SK-N-SH treated with all-trans-retinoic acid at 6 μM for 48 hours (cell line): ENCODE results near the gene ERG.

ENCODE experiments used
- ATAC-seq: fragments of 200-7000 bp; cut with Tn5 transposase; 3 replicates; pipeline ENCODE4 v1.9.1; 2020; ENCODE audit warnings: mild to moderate bottlenecking, moderate library complexity
- ARNTL ChIP-seq: fragments of 450-650 bp; formaldehyde crosslinking; IDR thresholded peaks from 2 replicates; pipeline ENCODE4 v1.5.0; 2020; ENCODE audit warnings: low read depth, mild to moderate bottlenecking, moderate library complexity, borderline replicate concordance
- BACH2 ChIP-seq: fragments of 250-450 bp; sonication (Bioruptor Pico); IDR thresholded peaks from 2 replicates; pipeline ENCODE4 v1.9.0; 2021; ENCODE audit warnings: mild to moderate bottlenecking, borderline replicate concordance
- CSRNP3 ChIP-seq: fragments of 250-450 bp; sonication (Bioruptor Pico); IDR thresholded peaks from 2 replicates; pipeline ENCODE4 v1.5.1; 2021; ENCODE audit warnings: mild to moderate bottlenecking, moderate library complexity
- ESRRG ChIP-seq: fragments of 250-450 bp; sonication (Bioruptor Pico); IDR thresholded peaks from 2 replicates; pipeline ENCODE4 v1.6.1; 2021; ENCODE audit warnings: mild to moderate bottlenecking
- GLIS3 ChIP-seq: fragments of 250-450 bp; sonication (Bioruptor Pico); IDR thresholded peaks from 2 replicates; pipeline ENCODE4 v1.5.0; 2020; ENCODE audit warnings: mild to moderate bottlenecking, moderate library complexity
- ISL1 ChIP-seq: fragments of 250-450 bp; sonication (Bioruptor Pico); IDR thresholded peaks from 2 replicates; pipeline ENCODE4 v2.1.2; 2022; ENCODE audit warnings: mild to moderate bottlenecking, moderate library complexity
- OSR1 ChIP-seq: fragments of 250-450 bp; sonication (Bioruptor Pico); IDR thresholded peaks from 2 replicates; pipeline ENCODE4 v1.8.0; 2022; ENCODE audit warnings: moderate library complexity, mild to moderate bottlenecking, inconsistent platforms
- PATZ1 ChIP-seq: fragments of 250-450 bp; sonication (Bioruptor Pico); IDR thresholded peaks from 2 replicates; pipeline ENCODE4 v1.8.0; 2020; ENCODE audit warnings: mild to moderate bottlenecking, moderate library complexity, borderline replicate concordance
- POU6F1 ChIP-seq: fragments of 250-450 bp; sonication (Bioruptor Pico); IDR thresholded peaks from 2 replicates; pipeline ENCODE4 v1.8.0; 2021; ENCODE audit warnings: low read depth, mild to moderate bottlenecking, moderate library complexity, borderline replicate concordance
- PPARA ChIP-seq: fragments of 250-450 bp; sonication (Bioruptor Pico); IDR thresholded peaks from 2 replicates; pipeline ENCODE4 v1.5.0; 2020; ENCODE audit warnings: mild to moderate bottlenecking, borderline replicate concordance
- RARB ChIP-seq: fragments of 250-450 bp; sonication (Bioruptor Pico); IDR thresholded peaks from 2 replicates; pipeline ENCODE4 v1.8.0; 2021; ENCODE audit warnings: mild to moderate bottlenecking, moderate library complexity
- SNAI2 ChIP-seq: fragments of 250-450 bp; sonication (Bioruptor Pico); IDR thresholded peaks from 2 replicates; pipeline ENCODE4 v1.5.0; 2020; ENCODE audit warnings: mild to moderate bottlenecking, moderate library complexity
- TCF4 ChIP-seq: fragments of 250-450 bp; sonication (Bioruptor Pico); IDR thresholded peaks from 2 replicates; pipeline ENCODE4 v1.8.0; 2021; ENCODE audit warnings: mild to moderate bottlenecking, moderate library complexity, borderline replicate concordance
- TSHZ2 ChIP-seq: fragments of 250-450 bp; sonication (Bioruptor Pico); IDR thresholded peaks from 2 replicates; pipeline ENCODE4 v1.5.0; 2020; ENCODE audit warnings: mild to moderate bottlenecking, moderate library complexity
- ZC3H10 ChIP-seq: fragments of 250-450 bp; sonication (Bioruptor Pico); IDR thresholded peaks from 2 replicates; pipeline ENCODE4 v1.5.1; 2021; ENCODE audit warnings: mild to moderate bottlenecking, moderate library complexity
- ZFP3 ChIP-seq: fragments of 250-450 bp; sonication (Bioruptor Pico); IDR thresholded peaks from 2 replicates; pipeline ENCODE4 v1.5.0; 2020; ENCODE audit warnings: mild to moderate bottlenecking, moderate library complexity
- ZNF565 ChIP-seq: fragments of 450-650 bp; formaldehyde crosslinking; conservative IDR thresholded peaks from 2 replicates; pipeline ENCODE4 v1.5.0; 2020; ENCODE audit warnings: low read depth, mild to moderate bottlenecking, moderate library complexity
- ZNF8 ChIP-seq: fragments of 450-650 bp; formaldehyde crosslinking; IDR thresholded peaks from 2 replicates; pipeline ENCODE4 v1.5.0; 2020; ENCODE audit warnings: mild to moderate bottlenecking, moderate library complexity

ERG gene

GRCh38 chr21:38538353-38538752 lies 40.1 kb upstream of the ERG start:
- TF ChIP-seq TCF4 (CRISPR knock-in tag), result no peak
- TF ChIP-seq SNAI2 (CRISPR knock-in tag), result no peak
- no peak for ATAC-seq

- TF ChIP-seq ESRRG (CRISPR knock-in tag), result no peak
- no peak for TF ChIP-seq PATZ1
- no peak for TF ChIP-seq SNAI2 (CRISPR knock-in tag)
- TF ChIP-seq ZC3H10 (CRISPR knock-in tag), result no peak
- no peak for TF ChIP-seq RARB
- no peak for TF ChIP-seq POU6F1
- no peak for TF ChIP-seq TSHZ2 (CRISPR knock-in tag)
- TF ChIP-seq ARNTL (CRISPR knock-in tag), result no peak
- TF ChIP-seq ZNF8 (CRISPR knock-in tag), result no peak
- TF ChIP-seq, all 23 proteins: peak for 0
- no peak for ATAC-seq
Measured at GRCh38 chr21:38534591-38534990, 36.3 kb upstream of the ERG start.

DNA sequence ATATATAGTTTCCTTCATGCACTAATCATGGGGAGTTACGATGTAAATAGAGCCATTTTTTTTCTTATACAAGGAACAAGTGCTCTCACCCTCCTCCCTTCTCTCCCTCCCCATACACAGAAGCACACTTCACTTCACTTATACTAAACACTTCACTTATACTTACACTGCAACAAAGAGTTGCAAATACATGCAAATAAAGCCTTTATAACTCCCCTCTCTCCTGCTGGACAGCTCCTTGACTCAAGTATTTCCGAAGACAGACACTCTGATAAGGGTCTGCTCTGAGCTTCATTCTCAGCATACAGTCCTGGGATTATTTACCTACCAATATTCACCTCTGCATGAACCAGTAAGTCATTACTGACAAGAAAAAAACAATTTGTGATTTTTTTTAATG lies 35.6 kb upstream of the ERG start:
- no peak for ATAC-seq
- no peak for TF ChIP-seq GLIS3
- no peak for TF ChIP-seq ZC3H10 (CRISPR knock-in tag)
- no peak for TF ChIP-seq BACH2 (CRISPR knock-in tag)
- TF ChIP-seq ZFP3, result no peak
- no peak for TF ChIP-seq TCF4 (CRISPR knock-in tag)
- no peak for TF ChIP-seq ARNTL (CRISPR knock-in tag)
- no peak for TF ChIP-seq SNAI2 (CRISPR knock-in tag)
- TF ChIP-seq ISL1 (CRISPR knock-in tag), result no peak
- TF ChIP-seq POU6F1, result no peak
- no peak for TF ChIP-seq CSRNP3 (CRISPR knock-in tag)
- TF ChIP-seq OSR1 (CRISPR knock-in tag), result no peak
- no peak for TF ChIP-seq ZNF565
- TF ChIP-seq RARB, result no peak

- no peak for TF ChIP-seq PPARA (CRISPR knock-in tag)
- TF ChIP-seq RARB, result no peak
- TF ChIP-seq TCF4 (CRISPR knock-in tag), result 0 out of 2 replicates have a peak, but pooled peaks have one; percentile 29
- TF ChIP-seq GLIS3, result no peak
- ATAC-seq, result peak; percentile 93
Measured at GRCh38 chr21:38531591-38531990, 33.3 kb upstream of the ERG start.
